Astrocyte of the cerebellum (primary cell): Measurements from ENCODE around the gene INAFM2.

Experiments used
- DNase-seq: peaks from one replicate; pipeline ENCODE4 v3.0.0-alpha.2; 2011; ENCODE audit warnings: low read depth
- H3K4me3 ChIP-seq: 2 replicates; pipeline ENCODE4 v1.5.1; 2011; ENCODE audit warnings: mild to moderate bottlenecking, low read depth, low read length, moderate library complexity
- in situ Hi-C: cut with HindIII; loops from 2 replicates; pipeline ENCODE4 v1.10.0; 2017; ENCODE audit warnings: low sequenced_read_pairs
- TF ChIP-seq, protein P1 (sequence below): IDR thresholded peaks from 2 replicates; pipeline ENCODE4 v1.5.1; 2012; ENCODE audit warnings: low read length, low read depth, moderate library complexity, mild to moderate bottlenecking; ENCODE audit errors: missing control alignments

Gene INAFM2

DNA sequence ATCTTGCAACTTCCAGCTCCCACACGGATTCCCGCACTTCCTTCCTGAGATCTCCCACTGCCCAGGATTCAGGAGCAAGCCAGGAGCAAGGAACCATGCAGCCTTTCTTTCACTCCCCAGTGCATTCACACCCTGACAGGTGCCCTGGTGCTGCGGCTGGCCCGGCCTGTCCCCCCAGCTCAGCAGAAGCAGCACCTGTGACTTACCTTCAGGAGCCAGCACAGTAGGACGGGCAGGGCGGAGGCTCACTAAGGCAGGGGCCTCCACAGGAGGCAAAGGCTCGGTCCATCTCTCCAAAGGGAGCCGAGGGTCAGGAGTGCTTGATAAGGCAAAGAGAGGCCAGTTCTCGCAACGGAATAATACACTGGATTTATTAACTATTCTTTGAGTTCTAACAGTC is 45.5 kb upstream of the INAFM2 start:
- no peak for DNase-seq
- TF ChIP-seq, protein P1, sequence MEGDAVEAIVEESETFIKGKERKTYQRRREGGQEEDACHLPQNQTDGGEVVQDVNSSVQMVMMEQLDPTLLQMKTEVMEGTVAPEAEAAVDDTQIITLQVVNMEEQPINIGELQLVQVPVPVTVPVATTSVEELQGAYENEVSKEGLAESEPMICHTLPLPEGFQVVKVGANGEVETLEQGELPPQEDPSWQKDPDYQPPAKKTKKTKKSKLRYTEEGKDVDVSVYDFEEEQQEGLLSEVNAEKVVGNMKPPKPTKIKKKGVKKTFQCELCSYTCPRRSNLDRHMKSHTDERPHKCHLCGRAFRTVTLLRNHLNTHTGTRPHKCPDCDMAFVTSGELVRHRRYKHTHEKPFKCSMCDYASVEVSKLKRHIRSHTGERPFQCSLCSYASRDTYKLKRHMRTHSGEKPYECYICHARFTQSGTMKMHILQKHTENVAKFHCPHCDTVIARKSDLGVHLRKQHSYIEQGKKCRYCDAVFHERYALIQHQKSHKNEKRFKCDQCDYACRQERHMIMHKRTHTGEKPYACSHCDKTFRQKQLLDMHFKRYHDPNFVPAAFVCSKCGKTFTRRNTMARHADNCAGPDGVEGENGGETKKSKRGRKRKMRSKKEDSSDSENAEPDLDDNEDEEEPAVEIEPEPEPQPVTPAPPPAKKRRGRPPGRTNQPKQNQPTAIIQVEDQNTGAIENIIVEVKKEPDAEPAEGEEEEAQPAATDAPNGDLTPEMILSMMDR = no peak
- no peak overlapping the region for H3K4me3 ChIP-seq
- in situ Hi-C loops = no loop called here

DNA sequence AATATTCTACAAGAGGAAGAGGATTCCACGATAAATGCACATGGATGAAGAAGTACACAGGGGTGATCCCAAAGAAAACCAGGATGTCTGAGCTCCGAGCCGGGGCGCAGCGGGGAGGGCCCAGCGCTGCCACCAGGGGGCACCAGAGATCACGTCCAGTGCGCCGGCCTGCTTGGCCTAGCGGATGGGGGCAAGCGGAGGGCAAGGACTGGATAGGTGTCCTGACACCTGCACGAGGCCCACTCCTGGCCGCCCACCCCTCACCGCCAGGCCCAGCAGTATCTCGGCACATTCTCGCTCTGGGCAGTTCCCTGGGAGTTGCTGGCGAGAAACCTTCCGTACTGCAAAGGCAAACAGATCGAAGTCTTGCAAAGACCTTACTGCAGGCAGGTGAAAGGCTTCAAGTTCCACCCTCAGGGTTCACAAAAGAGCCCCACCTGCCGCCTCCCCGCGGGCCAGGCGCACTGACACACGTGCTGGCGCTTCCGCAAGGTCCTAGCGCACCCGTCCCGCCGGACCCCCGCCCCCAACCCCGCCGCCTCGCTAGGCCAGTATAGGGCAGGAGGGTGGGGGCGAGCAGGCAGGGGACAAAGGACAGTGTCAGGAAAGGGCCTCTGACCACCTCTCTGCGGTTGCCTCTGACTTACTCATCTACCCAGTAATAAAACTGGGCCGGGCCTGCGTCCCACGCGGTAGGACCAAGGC is 43.9 kb upstream of the INAFM2 start:
- TF ChIP-seq, protein P1 = peak; percentile 98
- H3K4me3 ChIP-seq = no peak overlapping the region
- DNase-seq = no peak
- in situ Hi-C loops = no loop called here

DNA sequence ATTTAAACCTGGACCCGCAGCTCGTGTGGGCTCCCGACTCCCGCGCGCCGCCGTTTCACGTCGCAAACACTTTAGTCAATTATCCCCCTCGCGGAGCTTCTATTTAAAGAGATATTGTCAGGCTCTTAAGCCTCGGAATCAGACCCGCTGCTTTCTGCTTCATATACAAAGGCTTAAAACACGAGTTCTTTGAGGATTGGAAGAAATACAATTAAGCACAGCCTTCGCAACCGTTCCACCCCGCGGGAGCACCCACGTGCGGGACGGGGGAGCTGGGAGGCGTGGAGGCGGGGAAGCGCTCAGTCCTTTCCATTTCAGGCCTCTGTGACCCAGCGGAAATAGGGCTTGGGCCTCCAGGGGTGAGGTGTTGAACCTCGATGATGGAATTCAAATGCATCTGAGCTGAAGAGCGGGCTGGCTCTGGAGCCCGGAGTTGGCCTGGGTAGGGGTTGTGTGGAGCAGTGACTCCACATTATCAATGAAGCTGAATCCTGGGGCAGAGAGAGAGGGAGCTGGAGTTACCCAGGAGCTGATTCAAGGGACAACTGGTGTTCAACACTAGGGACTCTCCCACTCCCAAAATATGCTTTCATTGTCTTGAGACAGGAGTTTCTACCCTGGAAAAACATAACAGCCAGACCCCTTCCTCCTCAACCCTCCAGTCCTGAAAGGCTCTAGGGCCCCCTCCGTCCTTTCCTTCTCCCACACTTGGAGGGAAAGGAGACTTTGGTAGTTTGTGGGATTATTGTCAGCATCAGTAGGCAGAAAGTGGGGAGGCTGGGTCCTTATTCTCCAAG is 43.0 kb upstream of the INAFM2 start:
- in situ Hi-C loops = no loop called here
- DNase-seq = no peak
- TF ChIP-seq, protein P1 = no peak
- no peak overlapping the region for H3K4me3 ChIP-seq

DNA sequence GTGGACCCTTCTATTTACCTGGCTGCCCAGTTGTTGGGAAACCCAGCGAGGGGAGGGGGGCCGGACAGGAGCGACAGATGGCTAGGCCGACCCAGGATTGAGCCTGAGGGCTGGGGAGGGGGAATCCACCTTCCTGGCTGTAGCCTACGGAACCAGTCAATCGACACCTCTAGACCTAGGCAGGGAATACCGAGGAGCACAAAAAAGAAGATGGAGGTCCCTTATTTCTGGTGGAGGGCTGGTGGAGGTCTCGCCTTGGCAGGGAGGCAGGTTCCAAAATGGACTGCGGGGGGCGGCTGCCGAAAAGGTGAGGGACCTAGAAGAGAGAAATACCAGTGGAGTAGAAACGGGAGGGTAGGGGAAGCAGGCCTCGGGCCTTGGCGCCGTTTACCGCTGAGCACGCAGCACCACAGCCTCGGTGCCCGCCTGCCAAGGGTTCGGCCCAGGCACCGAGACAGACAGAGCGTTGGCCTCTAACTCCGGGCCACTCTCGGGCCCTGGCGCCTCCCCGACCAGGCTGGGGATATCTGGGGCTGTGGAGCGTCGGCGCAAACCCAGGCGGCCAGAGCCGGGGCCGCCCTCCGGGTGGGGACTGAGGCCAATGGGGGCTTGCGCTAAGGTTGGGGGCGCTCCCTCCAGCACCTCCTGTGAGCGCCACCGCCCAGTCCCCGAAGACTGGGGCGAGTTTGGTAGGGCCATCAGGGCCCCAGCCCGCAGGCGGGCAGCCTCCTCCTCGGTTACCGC is 42.3 kb upstream of the INAFM2 start:
- no peak overlapping the region for H3K4me3 ChIP-seq
- TF ChIP-seq, protein P1 = no peak
- no peak for DNase-seq
- in situ Hi-C loops = no loop called here

DNA sequence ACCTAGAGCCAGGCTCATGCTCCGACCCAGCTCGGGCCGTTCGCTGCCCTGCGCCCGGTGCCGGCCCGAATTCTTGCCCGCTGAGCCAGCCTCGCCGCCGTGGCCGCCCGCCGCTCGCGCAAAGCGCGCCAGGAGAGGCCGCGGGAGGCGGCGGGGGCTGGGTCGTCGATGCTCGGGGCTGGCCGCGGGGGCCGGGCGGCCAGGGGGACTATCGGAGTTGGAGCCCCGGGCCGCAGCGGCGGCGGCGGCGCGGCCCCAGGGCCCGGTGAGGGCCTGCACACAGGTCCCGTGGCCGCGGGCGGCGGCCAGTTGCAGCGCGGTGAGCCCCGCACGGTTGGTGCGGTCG is 41.7 kb upstream of the INAFM2 start:
- in situ Hi-C loops = no loop called here
- H3K4me3 ChIP-seq = peak overlapping the region; percentile 33
- TF ChIP-seq, protein P1 = no peak
- no peak for DNase-seq

DNA sequence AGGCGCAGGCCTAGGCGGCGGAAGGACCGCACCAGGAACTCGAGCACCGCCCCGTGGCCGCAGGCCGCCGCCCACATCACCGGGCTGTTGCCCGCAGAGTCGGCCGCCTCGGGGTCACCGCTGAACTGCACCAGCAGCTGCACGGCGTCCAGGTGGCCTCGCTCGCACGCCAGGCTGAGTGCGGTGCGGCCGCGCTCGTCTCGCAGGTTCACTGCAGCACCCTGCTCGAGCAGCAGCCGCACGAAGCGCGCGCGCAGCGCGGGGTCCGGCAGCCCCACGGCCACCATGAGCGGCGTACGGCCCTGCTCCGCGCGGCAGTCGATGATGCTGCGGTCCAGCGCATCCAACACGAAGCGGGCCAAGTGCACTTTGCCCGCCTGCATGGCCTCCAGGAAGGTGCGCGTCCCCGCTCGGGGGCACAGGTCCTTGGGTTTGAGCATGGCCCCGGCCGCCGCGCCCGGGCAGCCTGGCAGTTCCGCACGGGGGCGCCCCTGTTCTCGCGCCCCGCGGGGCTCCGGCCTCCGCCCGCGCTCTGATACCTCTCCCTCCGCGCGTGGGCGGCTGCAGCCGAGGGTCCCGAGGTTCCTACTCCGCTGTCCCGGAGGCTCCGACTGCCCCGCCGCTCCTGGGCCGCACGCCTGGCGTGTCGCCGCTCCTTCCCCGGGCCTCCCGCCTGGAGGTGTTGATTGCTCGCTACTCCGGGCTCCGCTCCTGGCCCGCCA is 41.2 kb upstream of the INAFM2 start:
- TF ChIP-seq, protein P1 = peak; percentile 32
- in situ Hi-C loops = no loop called here
- no peak for DNase-seq
- peak overlapping the region; percentile 33 for H3K4me3 ChIP-seq
